H1 (cell line): ENCODE measurements around the gene LMX1B. TPM values are rescaled to one million over a fixed set of nuclear protein-coding genes. Genes with fewer than 3 reads are reported as not detected.
A peak's percentile ranks its signal among the peaks of the same experiment; 100 is the strongest.

Source experiments
- CTCF ChIA-PET: fragments of 300-600 bp; sonication (Branson Sonifier 250); formaldehyde crosslinking; loops from one replicate; lab custom pipeline; 2021; ENCODE audit not compliant: partially characterized antibody; lab: Charles Lee
- POLR2A ChIA-PET: fragments of 300-600 bp; sonication (Branson Sonifier 250); formaldehyde crosslinking; loops from one replicate; lab custom pipeline; 2021; ENCODE audit warnings: inconsistent platforms; ENCODE audit not compliant: partially characterized antibody; lab: Charles Lee
- DNase-seq, 2 experiments: peaks; one replicate each; pipeline versions ENCODE4 v3.0.0 to v3.0.0-alpha.2; 2010 to 2022; ENCODE audit warnings: low spot score in 2 of 2, low read depth in 1 of 2, mixed read lengths in 1 of 2
- FAIRE-seq: peaks from 2 replicates; lab custom pipeline; 2011; peaks lifted over from hg19 to GRCh38; lab: Jason Lieb, UNC
- H2AFZ ChIP-seq: 2 replicates; pipeline ENCODE4 v1.8.1; 2012; ENCODE audit warnings: low read length, inconsistent platforms
- H2AK5ac ChIP-seq: 2 replicates; pipeline ENCODE4 v1.6.1; 2013; ENCODE audit warnings: low read depth, low read length
- H2BK120ac ChIP-seq: replicated peaks from 2 replicates; pipeline ENCODE3; 2013; ENCODE audit warnings: low read depth, low read length, inconsistent platforms
- H2BK12ac ChIP-seq: 2 replicates; pipeline ENCODE4 v1.6.1; 2013; ENCODE audit warnings: low read depth, low read length
- H2BK15ac ChIP-seq: 2 replicates; pipeline ENCODE4 v1.6.1; 2013; ENCODE audit warnings: low read length
- H2BK20ac ChIP-seq: 2 replicates; pipeline ENCODE4 v1.6.1; 2013; ENCODE audit warnings: low read length
- H2BK5ac ChIP-seq: 2 replicates; pipeline ENCODE4 v1.6.1; 2013; ENCODE audit warnings: low read depth, low read length
- H3K14ac ChIP-seq: 2 replicates; pipeline ENCODE4 v1.6.1; 2013; ENCODE audit warnings: inconsistent platforms; ENCODE audit not compliant: insufficient read length
- H3K18ac ChIP-seq: 2 replicates; pipeline ENCODE4 v1.6.1; 2013; ENCODE audit warnings: low read length; ENCODE audit errors: extremely low read depth
- H3K23ac ChIP-seq: 2 replicates; pipeline ENCODE4 v1.6.1; 2013; ENCODE audit warnings: inconsistent platforms; ENCODE audit not compliant: insufficient read length
- H3K23me2 ChIP-seq: 2 replicates; pipeline ENCODE4 v1.6.1; 2013; ENCODE audit warnings: low read depth, low read length
- H3K27ac ChIP-seq: 2 replicates; pipeline ENCODE4 v1.6.1; 2011; ENCODE audit warnings: low read depth, low read length, inconsistent platforms
- H3K27me3 ChIP-seq, 4 experiments: replicated peaks in 1 of 4; 1 replicate in 1 of 4; 2 replicates in 3 of 4; pipeline versions ENCODE4 v1.6.1 to v1.8.1; 2011 to 2013; ENCODE audit warnings: low read length in 3 of 4, mild to moderate bottlenecking in 3 of 4, inconsistent platforms in 2 of 4, mixed read lengths in 2 of 4, moderate library complexity in 1 of 4; ENCODE audit not compliant: control insufficient read depth in 3 of 4, insufficient read depth in 3 of 4; ENCODE audit errors: extremely low read depth in 1 of 4
- H3K36me3 ChIP-seq, 4 experiments: 2 replicates each; pipeline versions ENCODE4 v1.6.1 to v1.8.1; 2011 to 2013; ENCODE audit warnings: mild to moderate bottlenecking in 4 of 4, low read length in 3 of 4, moderate library complexity in 2 of 4, control low read depth in 1 of 4, inconsistent platforms in 1 of 4; ENCODE audit not compliant: insufficient read depth in 4 of 4, control insufficient read depth in 2 of 4
- H3K4ac ChIP-seq: replicated peaks from 2 replicates; pipeline ENCODE3; 2013; ENCODE audit warnings: low read length, low read depth, mixed read lengths, inconsistent platforms; ENCODE audit not compliant: insufficient read length
- H3K4me1 ChIP-seq, 4 experiments: replicated peaks in 1 of 4; 1 replicate in 1 of 4; 2 replicates in 3 of 4; pipeline versions ENCODE4 v1.6.1 to v1.8.1; 2011 to 2013; ENCODE audit warnings: low read length in 3 of 4, inconsistent platforms in 2 of 4, mixed read lengths in 1 of 4; ENCODE audit not compliant: insufficient read depth in 4 of 4, control insufficient read depth in 3 of 4
- H3K4me2 ChIP-seq, 2 experiments: 2 replicates each; pipeline versions ENCODE4 v1.6.1 to v1.8.1; 2011 to 2013; ENCODE audit warnings: low read depth in 2 of 2, low read length in 2 of 2, control low read depth in 1 of 2, inconsistent platforms in 1 of 2, mild to moderate bottlenecking in 1 of 2; ENCODE audit not compliant: insufficient read depth in 1 of 2
- H3K4me3 ChIP-seq, 4 experiments: fragments of 200-600, 300-600 bp in 1 of 4; sonication (generic), shearing (Covaris generic), sonication (Bioruptor Twin) in 1 of 4; 2 replicates each; pipeline versions ENCODE4 v1.5.1 to v1.8.1; 2011 to 2016; ENCODE audit warnings: low read length in 4 of 4, low read depth in 3 of 4, control low read depth in 2 of 4, inconsistent platforms in 2 of 4, mild to moderate bottlenecking in 2 of 4, mixed read lengths in 1 of 4, moderate library complexity in 1 of 4; ENCODE audit not compliant: insufficient read depth in 2 of 4; ENCODE audit errors: extremely low read depth in 1 of 4
- H3K56ac ChIP-seq: replicated peaks from 2 replicates; pipeline ENCODE3; 2013; ENCODE audit warnings: low read depth, mild to moderate bottlenecking, mixed read lengths, low read length, inconsistent platforms; ENCODE audit not compliant: insufficient read length
- H3K79me1 ChIP-seq: 2 replicates; pipeline ENCODE4 v1.6.1; 2013; ENCODE audit warnings: low read depth, low read length, control low read depth
- H3K79me2 ChIP-seq, 2 experiments: 2 replicates each; pipeline versions ENCODE4 v1.6.1 to v1.8.1; 2012 to 2013; ENCODE audit warnings: low read length in 2 of 2, mild to moderate bottlenecking in 2 of 2, inconsistent platforms in 1 of 2; ENCODE audit not compliant: insufficient read depth in 2 of 2, control insufficient read depth in 1 of 2
- H3K9ac ChIP-seq, 4 experiments: replicated peaks in 1 of 4; 1 replicate in 1 of 4; 2 replicates in 3 of 4; pipeline versions ENCODE4 v1.6.1 to v1.8.1; 2011 to 2013; ENCODE audit warnings: low read depth in 3 of 4, low read length in 3 of 4, control low read depth in 2 of 4, mild to moderate bottlenecking in 2 of 4, moderate library complexity in 2 of 4, inconsistent platforms in 1 of 4; ENCODE audit errors: extremely low read depth in 1 of 4
- H3K9me3 ChIP-seq, 2 experiments: 2 replicates each; pipeline versions ENCODE4 v1.6.1 to v1.8.1; 2012 to 2013; ENCODE audit warnings: mild to moderate bottlenecking in 2 of 2, moderate library complexity in 2 of 2, control low read depth in 1 of 2, inconsistent platforms in 1 of 2, low read depth in 1 of 2, low read length in 1 of 2, mixed read lengths in 1 of 2; ENCODE audit not compliant: insufficient read depth in 2 of 2
- H4K20me1 ChIP-seq, 2 experiments: replicated peaks in 1 of 2; 2 replicates each; pipeline versions ENCODE3 to v1.8.1; 2011 to 2013; ENCODE audit warnings: inconsistent platforms in 2 of 2, low read length in 2 of 2, mild to moderate bottlenecking in 1 of 2; ENCODE audit not compliant: insufficient read depth in 2 of 2, control insufficient read depth in 1 of 2
- H4K5ac ChIP-seq: 2 replicates; pipeline ENCODE4 v1.6.1; 2013; ENCODE audit warnings: low read length, low read depth, mixed read lengths, inconsistent platforms; ENCODE audit not compliant: insufficient read length
- H4K8ac ChIP-seq: 2 replicates; pipeline ENCODE4 v1.8.0; 2013; ENCODE audit warnings: mild to moderate bottlenecking, moderate library complexity, low read length, inconsistent platforms; ENCODE audit not compliant: insufficient read depth; ENCODE audit errors: extremely low read depth
- H4K91ac ChIP-seq: replicated peaks from 2 replicates; pipeline ENCODE3; 2013; ENCODE audit warnings: low read length, mixed read lengths, inconsistent platforms; ENCODE audit not compliant: insufficient read length
- BRCA1 ChIP-seq: IDR thresholded peaks from 2 replicates; pipeline ENCODE4 v1.6.1; 2012; ENCODE audit warnings: low read depth, low read length, improper control_type of control experiment
- CREB1 ChIP-seq: IDR thresholded peaks from 2 replicates; pipeline ENCODE4 v1.6.1; 2012; ENCODE audit warnings: inconsistent platforms
- GTF2F1 ChIP-seq: IDR thresholded peaks from 2 replicates; pipeline ENCODE4 v1.6.1; 2012; ENCODE audit warnings: low read depth, low read length, improper control_type of control experiment, borderline replicate concordance
- POLR2A ChIP-seq, 2 experiments: IDR thresholded peaks; 1 replicate in 1 of 2; 2 replicates in 1 of 2; pipeline ENCODE4 v1.6.1; 2011; ENCODE audit warnings: low read depth in 2 of 2, low read length in 2 of 2, mild to moderate bottlenecking in 2 of 2; ENCODE audit errors: control extremely low read depth in 1 of 2
- SIRT6 ChIP-seq: IDR thresholded peaks from one replicate; pipeline ENCODE4 v1.7.1; 2012; ENCODE audit warnings: low read length, inconsistent platforms
- SRF ChIP-seq: IDR thresholded peaks from 2 replicates; pipeline ENCODE4 v1.6.1; 2011; ENCODE audit warnings: mild to moderate bottlenecking, low read depth, low read length, moderate library complexity
- TEAD4 ChIP-seq: IDR thresholded peaks from 2 replicates; pipeline ENCODE4 v1.6.1; 2012; ENCODE audit warnings: low read depth, low read length, inconsistent platforms, mixed read lengths
- WGBS, 2 experiments: shearing (Covaris generic) in 1 of 2; methylation state at CpG; one replicate each; pipeline versions ENCODE4 v1.1.6 to v1.1.7; 2013 to 2015; ENCODE audit warnings: low lambda C conversion rate in 2 of 2, mixed read lengths in 2 of 2, inconsistent platforms in 1 of 2, low coverage in 1 of 2, missing lambda C conversion rate in 1 of 2; ENCODE audit not compliant: insufficient replicate concordance in 2 of 2, insufficient coverage in 1 of 2, insufficient read length in 1 of 2; ENCODE audit errors: extremely low coverage in 1 of 2, missing lambda C conversion rate in 1 of 2; 5-methylcytosine and 5-hydroxymethylcytosine counted together
- polyA plus RNA-seq, 7 experiments: library from polyadenylated mRNA; depleted of rRNA in 3 of 7; stranded (reverse) in 5 of 7; unstranded in 2 of 7; fragments of >200 nt in 5 of 7; fragments of 200-250 nt in 2 of 7; gene quantifications; 1 replicate in 5 of 7; 2 replicates in 1 of 7; 4 replicates in 1 of 7; pipeline versions ENCODE4 v1.2.1 to v1.2.3, GENCODE V29; 2011 to 2013; ENCODE audit warnings: missing spikeins in 2 of 7, mixed read lengths in 2 of 7
- total RNA-seq: library from RNA; stranded (reverse); fragmentation: NEBNext Ultra II Directional; extraction: Animal tissue kit (Norgen Biotek cat#: 25700); gene quantifications from 2 replicates; pipeline ENCODE4 v1.2.1, GENCODE V29; 2021

LMX1B gene
- total and polyA plus RNA-seq, 2 of the 8 experiments (the other 6 are each of a cell fraction or from before 2014, with no cell fraction given), result 0.09 to 0.37 TPM

- H3K4me2 ChIP-seq, result no peak overlapping the region
- H4K20me1 ChIP-seq, result no peaks in the 10 kb centered on the region
- no peak overlapping the region for H3K9ac ChIP-seq
- TF ChIP-seq CREB1 (no peak), SIRT6 (no peak), POLR2A (IDR thresholded peaks at IDR 0.05; ENCODE audit: control extremely low read depth in 1 of 2, low read depth in 2 of 2, low read length in 2 of 2) (no peak), GTF2F1 (no peak), SRF (no peak), BRCA1 (no peak), TEAD4 (no peak)
- no peak overlapping the region for H3K27ac ChIP-seq
- FAIRE-seq (no peak), DNase-seq (no peak)
- CTCF ChIA-PET, result interaction anchor here (0.9 to 1.9 kb wide), 5 partner anchors 8 to 89 kb away, joined by 3 to 10 read pairs (median 3); no protein-coding TSS in a partner anchor
- H4K5ac ChIP-seq, result no peak overlapping the region
- H3K27me3 ChIP-seq, result peaks cover 0 to 4% (median 4%) of the 10 kb centered on the region in 4 experiments; a peak in 3 of 7 replicates
- H3K79me1 ChIP-seq, result no peaks in the 10 kb centered on the region
- H2AK5ac ChIP-seq, result no peak overlapping the region
- no peak overlapping the region for H3K56ac ChIP-seq
- 91% methylated on average over 3 of the region's 3 CpGs; no CpG with 5 or more reads in 1 of the 2 experiments for WGBS, 2 experiments
- H4K91ac ChIP-seq, result no peak overlapping the region
- POLR2A ChIA-PET, result no interaction called here
- H3K4ac ChIP-seq, result no peak overlapping the region
- no peak overlapping the region for H2BK5ac ChIP-seq
- no peaks in the 10 kb centered on the region for H3K79me2 ChIP-seq
- no peak overlapping the region for H2AFZ ChIP-seq
- H3K23ac ChIP-seq, result no peak overlapping the region
- H2BK120ac ChIP-seq, result no peak overlapping the region
- no peak overlapping the region for H2BK12ac ChIP-seq
- H2BK15ac ChIP-seq, result no peak overlapping the region
- peak overlapping the region; percentile 40; the same call in 1 of the 2 replicates for H4K8ac ChIP-seq
- no peaks in the 10 kb centered on the region for H3K36me3 ChIP-seq
- H3K23me2 ChIP-seq, result 0 out of 2 replicates have a peak, but pooled peaks cover 1% of the 10 kb centered on the region
- H3K4me3 ChIP-seq, result no peak overlapping the region
- H2BK20ac ChIP-seq, result no peak overlapping the region
- H3K9me3 ChIP-seq, result no peaks in the 10 kb centered on the region
- H3K14ac ChIP-seq, result no peak overlapping the region
- H3K18ac ChIP-seq, result no peak overlapping the region
- H3K4me1 ChIP-seq, result peaks cover 0 to 4% (median 0%) of the 10 kb centered on the region in 4 experiments; a peak in 2 of 7 replicates
Measured at GRCh38 chr9:126697330-126697729, 83.6 kb downstream of the LMX1B start.
